GM12865 (cell line): Measurements from ENCODE around the gene SHF.

ENCODE experiments used
- DNase-seq: peaks from one replicate; pipeline ENCODE4 v3.0.0; 2010; ENCODE audit warnings: low read depth
- H3K4me3 ChIP-seq: 2 replicates; pipeline ENCODE4 v1.5.1; 2011; ENCODE audit warnings: mild to moderate bottlenecking, low read depth, low read length, control low read depth
- TF ChIP-seq, protein P1 (sequence below): IDR thresholded peaks from 2 replicates; pipeline ENCODE4 v1.5.1; 2011; ENCODE audit warnings: low read length, control low read depth, low read depth, inconsistent platforms; ENCODE audit not compliant: insufficient read depth; ENCODE audit errors: missing control alignments

The SHF gene

DNA sequence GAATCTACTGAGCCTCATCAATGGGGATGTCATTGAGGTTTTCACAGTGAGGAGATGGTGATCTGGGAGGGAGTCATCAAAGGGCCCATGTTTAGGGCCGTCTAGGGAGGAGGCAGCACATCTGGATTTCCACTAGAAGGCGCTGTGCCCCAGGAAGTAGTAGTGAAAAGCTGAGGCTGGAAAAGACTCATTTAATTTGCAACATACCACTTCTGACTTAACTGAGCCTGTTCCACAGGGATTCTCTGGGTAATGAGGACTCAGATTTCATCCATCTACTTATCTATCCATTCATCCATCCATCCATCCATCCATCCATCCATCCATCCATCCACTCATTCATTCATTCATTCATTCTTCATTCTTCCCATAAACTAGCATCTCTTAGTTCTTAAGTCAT, 17.4 kb upstream of the SHF start:
- DNase-seq, result peak; percentile 79
- no peak overlapping the region for H3K4me3 ChIP-seq
- TF ChIP-seq, protein P1, sequence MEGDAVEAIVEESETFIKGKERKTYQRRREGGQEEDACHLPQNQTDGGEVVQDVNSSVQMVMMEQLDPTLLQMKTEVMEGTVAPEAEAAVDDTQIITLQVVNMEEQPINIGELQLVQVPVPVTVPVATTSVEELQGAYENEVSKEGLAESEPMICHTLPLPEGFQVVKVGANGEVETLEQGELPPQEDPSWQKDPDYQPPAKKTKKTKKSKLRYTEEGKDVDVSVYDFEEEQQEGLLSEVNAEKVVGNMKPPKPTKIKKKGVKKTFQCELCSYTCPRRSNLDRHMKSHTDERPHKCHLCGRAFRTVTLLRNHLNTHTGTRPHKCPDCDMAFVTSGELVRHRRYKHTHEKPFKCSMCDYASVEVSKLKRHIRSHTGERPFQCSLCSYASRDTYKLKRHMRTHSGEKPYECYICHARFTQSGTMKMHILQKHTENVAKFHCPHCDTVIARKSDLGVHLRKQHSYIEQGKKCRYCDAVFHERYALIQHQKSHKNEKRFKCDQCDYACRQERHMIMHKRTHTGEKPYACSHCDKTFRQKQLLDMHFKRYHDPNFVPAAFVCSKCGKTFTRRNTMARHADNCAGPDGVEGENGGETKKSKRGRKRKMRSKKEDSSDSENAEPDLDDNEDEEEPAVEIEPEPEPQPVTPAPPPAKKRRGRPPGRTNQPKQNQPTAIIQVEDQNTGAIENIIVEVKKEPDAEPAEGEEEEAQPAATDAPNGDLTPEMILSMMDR, result peak; percentile 93

DNA sequence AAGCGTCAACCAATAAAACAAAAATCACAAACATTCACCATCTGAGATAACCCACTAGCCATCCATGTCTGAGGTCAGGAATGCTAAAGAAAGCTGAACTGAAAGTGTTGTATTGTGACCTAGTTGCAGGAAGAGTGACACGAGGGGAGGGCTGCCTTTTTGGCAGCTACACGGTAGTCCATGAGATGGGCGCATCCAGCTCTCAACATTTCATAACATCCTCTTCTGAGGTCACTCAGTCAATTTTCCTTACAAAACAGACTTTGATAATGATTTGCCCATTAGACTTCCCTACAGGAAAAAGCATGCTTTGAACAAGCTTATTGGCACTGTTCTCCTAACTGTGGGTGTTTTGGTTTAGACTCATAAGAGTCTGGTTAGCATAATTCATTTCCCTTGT, 15.4 kb upstream of the SHF start:
- TF ChIP-seq, protein P1, result no peak
- no peak overlapping the region for H3K4me3 ChIP-seq
- no peak for DNase-seq

DNA sequence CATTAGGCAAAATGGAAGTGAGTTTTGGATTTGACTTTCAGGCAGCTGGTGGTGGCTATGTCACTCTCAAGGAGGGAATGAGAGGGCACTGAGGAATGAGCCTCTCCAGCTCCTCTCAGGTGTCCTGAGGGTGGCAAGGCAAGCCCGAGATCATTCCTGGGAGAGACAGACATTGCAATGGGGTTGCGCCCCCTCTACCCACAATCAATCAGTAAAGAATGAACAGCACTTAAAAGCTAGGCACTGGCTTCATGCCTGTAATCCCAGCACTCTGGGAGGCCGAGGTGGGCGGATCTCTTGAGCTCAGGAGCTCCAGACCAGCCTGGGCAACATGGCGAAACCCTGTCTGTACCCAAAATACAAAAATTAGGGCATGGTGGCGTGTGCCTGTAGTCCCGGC, 14.1 kb upstream of the SHF start:
- no peak overlapping the region for H3K4me3 ChIP-seq
- DNase-seq, result no peak
- TF ChIP-seq, protein P1, result no peak

DNA sequence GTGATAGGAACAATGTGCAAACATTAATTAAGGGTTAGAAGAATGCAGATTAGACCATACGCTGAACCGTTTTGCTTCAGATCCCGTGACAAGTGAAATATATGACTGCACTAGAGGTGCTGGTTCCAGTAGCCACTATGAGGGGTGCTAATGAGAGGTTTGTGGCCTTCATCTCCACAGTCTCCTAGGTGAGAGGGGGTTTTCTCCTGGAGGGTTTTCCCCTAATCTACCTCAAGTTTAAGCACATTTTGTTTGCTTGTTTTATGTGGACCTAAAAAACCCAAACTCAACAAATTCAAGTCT, 13.7 kb upstream of the SHF start:
- DNase-seq, result peak; percentile 62
- H3K4me3 ChIP-seq, result peak overlapping the region; percentile 62
- TF ChIP-seq, protein P1, result no peak

DNA sequence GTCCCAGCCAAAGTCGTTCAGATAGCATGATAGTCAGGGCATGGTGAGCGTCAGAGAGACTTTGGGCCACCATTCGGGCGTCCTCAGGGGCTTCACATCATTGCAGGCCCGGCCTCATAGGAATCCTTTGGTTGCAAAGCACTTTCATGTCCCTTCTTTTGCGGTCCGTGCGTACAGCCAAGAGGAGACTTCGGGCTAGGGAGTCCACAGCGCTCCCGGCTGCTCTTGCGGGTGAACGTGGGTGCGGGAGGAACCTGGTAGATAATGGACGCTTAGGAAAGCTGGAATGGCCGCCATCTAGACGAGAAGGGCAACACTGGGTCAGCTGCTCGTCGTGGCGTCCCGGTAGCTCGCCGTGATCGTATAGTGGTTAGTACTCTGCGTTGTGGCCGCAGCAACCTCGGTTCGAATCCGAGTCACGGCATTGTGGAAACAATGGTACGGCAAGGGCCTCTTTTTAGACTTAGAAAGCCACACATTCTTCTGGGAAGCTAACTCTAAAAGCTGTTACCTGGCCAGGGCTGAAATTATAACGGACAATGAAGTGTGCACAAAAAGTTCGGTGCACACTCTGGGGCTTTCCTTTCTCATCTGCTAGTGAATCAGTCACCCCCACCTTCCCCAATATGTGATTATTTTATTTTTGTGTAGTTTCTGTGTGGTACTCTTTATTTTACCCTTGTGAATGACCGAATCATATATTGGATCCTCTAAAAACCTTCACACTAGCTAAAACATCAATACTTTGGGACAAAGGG, 13.2 kb upstream of the SHF start:
- DNase-seq, result peak; percentile 92
- TF ChIP-seq, protein P1, result no peak
- peak overlapping the region; percentile 62 for H3K4me3 ChIP-seq

DNA sequence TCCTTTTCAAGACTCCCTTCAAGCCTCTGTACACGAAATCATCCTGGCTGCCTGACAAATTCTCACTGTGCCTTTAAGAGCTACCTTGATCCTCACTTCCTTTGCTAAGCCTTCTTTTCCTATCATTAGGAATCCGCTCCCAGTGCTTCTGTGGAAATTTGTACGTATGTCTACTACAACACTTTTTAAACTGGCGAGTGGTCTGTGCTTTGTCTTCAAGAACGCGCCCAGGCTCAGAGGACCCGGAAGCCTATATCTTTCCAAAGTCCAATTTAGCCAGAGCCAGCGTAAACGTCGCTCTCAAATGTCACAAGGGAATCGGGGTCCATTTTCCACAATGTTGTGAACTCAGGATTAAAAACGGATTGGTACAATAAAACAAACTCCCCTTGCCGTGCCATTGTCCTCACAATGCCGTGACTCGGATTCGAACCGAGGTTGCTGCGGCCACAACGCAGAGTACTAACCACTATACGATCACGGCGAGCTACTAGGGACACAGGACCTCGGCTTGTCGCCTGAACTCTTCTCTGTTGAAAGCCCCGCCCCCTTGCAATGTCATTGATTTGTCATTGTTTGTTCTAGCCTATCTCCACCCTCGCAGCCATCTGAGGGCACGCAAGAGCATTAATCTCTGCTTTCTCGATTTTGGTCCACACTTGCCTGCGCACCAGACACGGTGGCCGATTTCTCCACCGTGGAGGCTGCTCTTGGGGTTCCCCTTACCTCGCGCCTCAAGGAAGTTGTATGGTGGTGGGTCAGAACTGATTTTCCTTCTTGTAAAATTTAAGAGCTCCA, 12.4 kb upstream of the SHF start:
- TF ChIP-seq, protein P1, result no peak
- H3K4me3 ChIP-seq, result peak overlapping the region; percentile 62
- DNase-seq, result peak; percentile 97
